Hippocampal formation (tissue), 2 donors: Measurements from ENCODE around the gene DCAF11.

ENCODE experiments used
- DNase-seq, 2 donors: peaks; one replicate each; lab custom pipeline; 2025; lab: John Stamatoyannopoulos, UW

Gene DCAF11

GRCh38 chr14:24121210-24121609, 6.6 kb downstream of the DCAF11 start:
- DNase-seq: no peak

- DNase-seq: no peak
These were observed 7.8 kb downstream of the DCAF11 start for GRCh38 chr14:24122416-24122815.

- DNase-seq: no peak
These were observed 8.3 kb downstream of the DCAF11 start for GRCh38 chr14:24122898-24123297.

DNA sequence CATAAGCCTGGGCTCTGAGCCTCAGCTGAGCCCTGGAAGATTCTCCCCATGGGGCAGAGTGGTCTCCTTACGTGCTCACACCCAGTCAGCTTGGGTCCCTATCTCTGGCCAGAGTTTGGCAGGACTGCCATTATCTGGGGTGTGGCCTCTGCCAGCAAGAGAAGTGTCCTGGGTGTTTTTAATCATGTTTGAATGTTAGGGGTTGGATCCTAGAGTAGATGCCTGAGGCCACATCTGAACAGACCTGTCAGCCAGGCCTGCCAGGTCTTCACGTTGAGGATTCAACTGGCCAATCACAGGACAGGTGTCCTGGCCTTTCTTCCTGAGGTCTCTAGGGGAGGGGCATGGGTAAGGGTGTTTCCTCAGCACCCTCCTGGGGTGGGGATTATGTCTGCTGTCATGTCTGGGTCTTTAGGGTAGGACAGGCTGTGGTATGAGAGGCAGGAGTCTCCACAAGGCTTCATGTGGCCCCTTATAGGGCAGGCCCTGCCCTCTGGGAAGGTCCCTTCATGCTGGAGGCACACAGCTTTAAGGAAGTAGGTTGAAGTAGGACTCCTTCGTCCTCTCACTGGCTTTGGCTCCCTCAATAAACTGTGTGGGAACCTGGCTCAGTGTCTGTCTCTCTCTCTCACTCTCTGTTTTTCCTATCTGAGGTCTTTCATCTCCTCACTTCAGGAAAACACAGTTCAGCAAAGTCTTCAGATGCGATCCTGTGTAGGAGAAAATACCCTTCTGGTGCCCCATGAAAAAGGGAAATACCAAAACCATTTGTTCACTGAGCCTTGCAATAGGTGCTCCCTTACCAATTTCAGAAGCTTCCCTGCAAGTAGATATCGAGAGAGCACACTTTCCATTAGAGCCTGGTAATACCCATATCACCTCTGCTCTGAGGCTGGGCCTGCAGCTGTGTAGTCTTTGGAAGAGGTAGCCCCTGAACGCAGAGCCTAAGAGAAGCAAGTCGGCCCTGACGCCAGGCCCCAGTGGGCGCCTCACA, 9.1 kb downstream of the DCAF11 start:
- DNase-seq: no peak

- peak in 1 of 2 donors; percentile 2 for DNase-seq
These were observed 12.4 kb downstream of the DCAF11 start for GRCh38 chr14:24126939-24127338.

DNA sequence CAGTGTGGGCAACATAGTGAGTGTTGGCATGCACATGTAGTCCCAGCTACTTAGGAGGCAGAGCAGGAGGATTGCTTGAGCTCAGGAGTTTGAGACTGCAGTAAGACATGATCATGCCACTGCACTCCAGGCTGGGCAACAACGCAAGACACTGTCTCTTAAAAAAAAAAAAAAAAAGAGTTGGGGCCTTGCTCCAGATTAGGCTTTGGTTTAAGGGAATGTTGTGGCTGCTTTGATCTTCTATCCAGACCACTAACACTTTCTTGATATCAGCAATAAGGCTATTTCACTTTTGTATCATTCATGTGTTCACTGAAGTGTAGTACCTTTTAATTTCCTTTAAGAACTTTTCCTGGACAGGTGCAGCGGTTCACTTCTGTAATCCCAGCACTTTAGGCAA, 13.1 kb downstream of the DCAF11 start:
- DNase-seq: no peak

- DNase-seq: no peak
These were observed 14.9 kb downstream of the DCAF11 start for GRCh38 chr14:24129410-24129998.

GRCh38 chr14:24130380-24130716, 15.8 kb downstream of the DCAF11 start, which contains the start of gene FITM1:
TSS of gene FITM1 (plus strand) at chr14:24130659. CDS start at chr14:24131564, 905 bp downstream.
- no peak for DNase-seq

DNA sequence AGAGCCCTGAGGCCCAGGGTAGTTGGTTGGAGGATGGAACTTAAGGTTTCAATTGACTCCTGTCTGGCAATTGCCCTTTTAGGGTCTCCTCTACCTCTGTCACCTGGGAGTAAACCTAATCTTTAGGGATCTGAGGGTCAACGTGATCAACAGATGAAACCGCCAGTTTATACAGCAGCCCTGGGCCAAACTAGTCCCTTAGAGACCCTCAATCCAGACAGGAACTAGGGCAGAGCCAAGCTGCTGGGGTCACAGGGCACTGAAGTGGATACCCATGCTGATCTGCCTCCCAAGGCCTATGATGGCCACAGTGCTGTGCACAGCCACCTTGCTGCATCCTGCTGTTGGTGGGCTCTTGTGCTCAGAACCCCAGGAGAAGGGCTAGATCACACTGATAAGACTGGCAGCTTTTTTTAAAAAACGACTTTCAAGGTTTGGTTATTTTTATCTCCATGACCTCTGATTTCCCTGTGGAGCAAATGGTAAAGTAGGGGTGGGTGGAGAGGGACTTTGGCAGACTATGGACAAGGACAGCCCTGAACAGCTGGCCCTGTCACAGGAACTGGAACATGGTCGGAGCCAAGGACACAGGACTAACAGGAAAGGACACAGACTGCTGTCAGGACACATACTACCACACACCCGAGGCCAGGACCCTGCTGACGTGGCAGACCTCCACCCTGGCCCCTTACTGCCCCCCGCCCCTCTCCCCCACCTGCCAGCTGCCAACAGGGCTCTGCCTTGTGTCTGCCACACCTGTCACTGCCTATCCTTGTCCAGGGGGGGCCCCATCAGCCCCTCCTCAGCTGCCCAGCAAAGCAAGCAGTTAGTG, 16.4 kb downstream of the DCAF11 start:
- no peak for DNase-seq

GRCh38 chr14:24131549-24131966, 17.0 kb downstream of the DCAF11 start:
- no peak for DNase-seq

DNA sequence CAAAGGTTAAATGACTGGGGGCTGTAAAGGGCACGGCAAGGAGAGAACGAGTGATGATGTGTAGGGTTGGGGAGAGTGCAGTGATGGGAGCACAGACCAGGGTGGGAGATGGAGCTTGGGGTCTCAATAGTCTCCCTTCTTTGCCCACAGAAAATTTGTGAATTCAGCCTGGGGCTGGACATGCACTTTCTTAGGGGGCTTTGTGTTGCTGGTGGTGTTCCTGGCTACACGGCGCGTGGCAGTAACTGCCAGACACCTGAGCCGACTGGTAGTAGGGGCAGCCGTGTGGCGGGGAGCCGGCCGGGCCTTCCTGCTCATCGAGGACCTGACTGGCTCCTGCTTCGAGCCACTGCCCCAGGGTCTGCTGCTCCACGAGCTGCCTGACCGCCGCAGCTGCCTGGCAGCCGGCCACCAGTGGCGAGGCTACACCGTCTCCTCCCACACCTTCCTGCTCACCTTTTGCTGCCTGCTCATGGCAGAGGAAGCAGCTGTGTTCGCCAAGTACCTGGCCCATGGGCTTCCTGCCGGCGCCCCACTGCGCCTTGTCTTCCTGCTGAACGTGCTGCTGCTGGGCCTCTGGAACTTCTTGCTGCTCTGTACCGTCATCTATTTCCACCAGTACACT, 17.6 kb downstream of the DCAF11 start:
- DNase-seq: no peak

GRCh38 chr14:24132976-24133375, 18.4 kb downstream of the DCAF11 start:
- no peak for DNase-seq

- DNase-seq: no peak
These were observed 19.2 kb downstream of the DCAF11 start for GRCh38 chr14:24133735-24134134.

- DNase-seq: no peak
These were observed 20.9 kb downstream of the DCAF11 start for GRCh38 chr14:24135584-24135833.

DNA sequence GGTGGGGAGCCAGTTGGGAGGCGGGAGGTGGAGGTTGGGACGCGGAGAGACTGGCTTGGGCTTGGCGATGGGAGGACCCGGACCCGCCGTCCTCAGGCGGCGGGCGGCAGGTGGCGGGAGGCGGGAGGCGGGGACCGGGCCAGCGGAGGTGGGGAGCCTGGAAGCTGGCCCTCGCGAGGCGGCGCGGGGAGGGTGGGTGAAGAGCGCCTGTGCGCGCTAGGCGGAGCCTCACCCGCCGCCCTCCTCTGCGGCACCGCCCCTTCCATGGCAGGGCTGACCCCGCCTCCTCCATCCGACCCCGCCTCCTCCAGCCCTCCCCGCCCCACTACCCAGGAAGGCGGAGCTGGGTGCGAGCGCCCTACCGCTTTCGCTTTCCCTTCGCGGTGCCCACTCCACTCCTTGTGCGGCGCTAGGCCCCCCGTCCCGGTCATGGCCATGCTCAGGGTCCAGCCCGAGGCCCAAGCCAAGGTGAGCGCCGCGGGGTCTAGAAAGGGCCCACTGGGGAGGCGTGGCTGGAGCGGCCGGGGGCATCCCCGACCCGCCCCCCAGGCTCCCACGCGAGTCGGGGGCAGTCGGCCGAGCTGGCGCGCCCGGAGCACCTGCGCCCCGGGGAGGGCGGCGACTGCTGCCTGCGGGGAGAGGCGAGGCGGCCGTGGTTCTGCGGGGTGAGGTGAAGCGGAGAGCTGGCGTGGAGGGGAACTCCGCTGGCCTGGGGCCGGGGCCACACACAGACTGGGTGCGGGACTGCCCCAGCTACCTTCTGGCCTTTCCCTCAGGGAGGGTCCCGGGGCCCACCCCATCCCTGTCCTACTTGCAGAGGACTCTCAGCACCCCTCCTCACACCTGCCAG, 21.5 kb downstream of the DCAF11 start, which contains the start of gene PSME1:
Gene PSME1, plus strand, starts transcription at position 361 of the 850 bp plus-strand sequence. Its CDS starts 69 bp downstream, at position 430.
- peak; percentile 90 to 91 for DNase-seq

DNA sequence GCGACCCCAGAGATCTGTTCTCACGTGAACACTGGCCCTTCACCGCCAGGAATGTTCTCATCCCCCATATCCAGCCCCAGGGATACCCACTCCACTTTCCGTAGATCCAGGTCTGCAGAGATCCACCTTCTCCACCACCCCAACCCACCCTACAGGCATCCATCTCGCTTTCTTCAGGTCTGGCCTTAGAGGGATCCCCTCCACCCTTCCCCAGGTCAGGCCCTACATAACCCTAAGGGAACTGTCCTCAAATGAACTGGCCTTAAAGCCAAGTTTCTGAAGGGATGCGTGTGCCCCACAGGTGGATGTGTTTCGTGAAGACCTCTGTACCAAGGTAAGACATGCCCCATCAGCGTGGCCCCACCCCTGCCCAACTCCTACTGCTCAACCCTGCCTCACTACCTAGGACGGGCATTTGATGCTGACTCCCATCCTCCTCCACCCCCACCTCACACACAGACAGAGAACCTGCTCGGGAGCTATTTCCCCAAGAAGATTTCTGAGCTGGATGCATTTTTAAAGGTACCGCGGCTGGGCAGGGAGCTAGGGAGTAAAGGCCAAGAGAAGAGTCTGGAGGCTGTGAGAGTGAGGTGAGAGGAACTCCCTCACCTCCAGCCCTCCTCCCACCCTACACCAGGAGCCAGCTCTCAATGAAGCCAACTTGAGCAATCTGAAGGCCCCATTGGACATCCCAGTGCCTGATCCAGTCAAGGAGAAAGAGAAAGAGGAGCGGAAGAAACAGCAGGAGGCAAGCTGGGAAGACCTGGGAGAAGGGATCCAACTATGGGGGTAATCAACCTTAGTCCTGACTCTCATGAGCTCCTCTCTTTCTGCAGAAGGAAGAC, 22.3 kb downstream of the DCAF11 start:
- no peak for DNase-seq

GRCh38 chr14:24137529-24138395, 23.2 kb downstream of the DCAF11 start:
- no peak for DNase-seq

DNA sequence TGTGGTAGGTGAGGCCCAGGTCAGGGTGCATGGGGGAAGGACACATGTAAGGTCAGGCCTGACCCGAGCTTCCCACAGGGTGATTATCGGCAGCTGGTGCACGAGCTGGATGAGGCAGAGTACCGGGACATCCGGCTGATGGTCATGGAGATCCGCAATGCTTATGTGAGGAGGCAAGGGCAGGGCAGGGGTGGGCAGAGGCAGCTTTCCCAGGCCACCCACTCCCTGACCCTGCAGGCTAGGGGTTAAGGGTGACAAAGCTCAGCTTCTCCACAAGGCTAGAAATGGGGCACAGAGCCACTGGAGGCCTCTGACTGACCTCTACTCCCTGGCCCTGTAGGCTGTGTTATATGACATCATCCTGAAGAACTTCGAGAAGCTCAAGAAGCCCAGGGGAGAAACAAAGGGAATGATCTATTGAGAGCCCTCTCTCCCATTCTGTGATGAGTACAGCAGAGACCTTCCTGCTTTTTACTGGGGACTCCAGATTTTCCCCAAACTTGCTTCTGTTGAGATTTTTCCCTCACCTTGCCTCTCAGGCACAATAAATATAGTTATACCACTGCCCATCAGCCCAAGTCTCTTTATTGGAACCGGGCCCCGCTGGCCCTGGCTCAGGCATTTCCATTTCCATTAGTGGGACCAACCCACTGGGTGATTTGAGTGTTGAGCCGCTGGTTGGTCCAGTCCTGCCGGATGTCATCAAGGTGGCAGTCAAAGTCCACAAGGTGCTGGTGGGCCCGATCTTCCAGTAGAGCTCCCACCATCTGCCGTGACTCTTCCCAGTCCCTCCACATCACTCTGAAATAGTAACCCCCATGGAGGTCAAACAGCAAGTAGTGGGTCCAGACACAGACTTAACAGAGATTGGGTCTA, 24.1 kb downstream of the DCAF11 start:
- DNase-seq: no peak
